Head of caudate nucleus (tissue), 42 donors: ENCODE data around the gene CREB5.

Experiments used
- DNase-seq, 42 donors: peaks; one replicate each; pipeline versions ENCODE4 v3.0.0 to v3.0.0-alpha.2; 2020 to 2021; ENCODE audit warnings: mixed read lengths in 7 of 42
- intact Hi-C: fragments of 100-400 bp; cut with DNase I; formaldehyde crosslinking; loops from one replicate; pipeline ENCODE4 v1.15.0; 2022

The CREB5 gene

DNA sequence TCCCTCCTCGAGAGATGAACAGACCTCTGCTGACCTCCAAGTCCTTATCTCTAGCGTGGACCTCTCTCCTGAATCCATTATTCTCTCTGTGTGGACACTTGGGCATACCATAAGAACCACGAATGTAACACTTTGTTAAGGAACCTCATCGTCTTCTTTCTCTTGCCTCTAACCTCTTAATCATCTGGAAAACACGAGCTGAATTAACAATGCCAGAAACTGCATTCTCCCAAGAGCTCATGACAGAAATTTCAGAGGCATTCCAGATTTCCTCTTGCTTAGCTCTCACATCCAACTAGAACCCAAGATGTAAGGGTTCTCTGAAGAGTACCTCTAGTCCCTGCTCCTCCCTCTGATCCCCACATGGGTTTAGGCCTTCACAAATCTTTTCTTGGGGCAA is 444.3 kb downstream of the CREB5 start:
- intact Hi-C loops: loop anchor here (10.0 kb wide), 1 partner anchor 242 kb away; no protein-coding TSS in a partner anchor

DNA sequence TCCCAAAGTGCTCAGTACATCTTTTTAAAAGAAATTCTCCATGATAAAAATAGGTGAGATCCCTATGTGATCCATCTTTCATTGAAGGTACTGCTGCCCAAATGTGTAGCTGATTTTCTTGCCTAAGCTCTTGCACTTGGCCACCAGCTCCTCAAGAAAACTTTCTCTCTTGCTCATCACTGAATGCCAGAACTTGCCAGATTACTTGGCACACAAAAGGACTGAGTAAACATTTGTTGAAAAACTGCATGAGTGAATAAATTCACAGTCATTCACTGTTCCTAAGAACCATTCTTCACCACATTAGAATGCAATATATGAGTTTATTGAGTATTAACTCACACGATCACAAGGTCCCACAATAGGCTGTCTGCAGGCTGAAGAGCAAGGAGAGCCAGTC is 445.9 kb downstream of the CREB5 start:
- intact Hi-C loops: loop anchor here (10.0 kb wide), 1 partner anchor 243 kb away; no protein-coding TSS in a partner anchor

More for the DNA sequence above, 444.3 kb downstream of the CREB5 start:
- DNase-seq: no peak

DNA sequence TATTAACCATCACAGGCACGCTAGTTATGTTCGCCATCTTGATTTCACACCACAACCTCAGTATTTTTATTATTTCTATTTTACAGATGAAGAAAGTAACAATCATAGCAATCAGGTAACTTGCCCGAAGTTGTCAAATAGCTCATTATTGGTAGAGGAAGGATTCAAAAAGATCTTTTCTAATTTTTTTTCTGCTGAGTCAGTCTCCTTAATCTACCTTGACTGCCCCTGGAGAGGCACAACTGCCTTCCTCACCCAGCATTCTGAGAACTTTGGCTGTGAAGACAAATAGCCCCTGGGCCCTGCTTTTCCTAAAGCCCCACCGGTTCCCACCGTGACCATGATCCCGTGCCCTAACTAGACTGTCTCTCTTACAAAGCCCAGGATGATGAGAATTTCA is 446.6 kb downstream of the CREB5 start:
- intact Hi-C loops: loop anchor here (10.0 kb wide), 1 partner anchor 244 kb away; no protein-coding TSS in a partner anchor
- no peak for DNase-seq

More for the DNA sequence above, 445.9 kb downstream of the CREB5 start:
- no peak for DNase-seq

DNA sequence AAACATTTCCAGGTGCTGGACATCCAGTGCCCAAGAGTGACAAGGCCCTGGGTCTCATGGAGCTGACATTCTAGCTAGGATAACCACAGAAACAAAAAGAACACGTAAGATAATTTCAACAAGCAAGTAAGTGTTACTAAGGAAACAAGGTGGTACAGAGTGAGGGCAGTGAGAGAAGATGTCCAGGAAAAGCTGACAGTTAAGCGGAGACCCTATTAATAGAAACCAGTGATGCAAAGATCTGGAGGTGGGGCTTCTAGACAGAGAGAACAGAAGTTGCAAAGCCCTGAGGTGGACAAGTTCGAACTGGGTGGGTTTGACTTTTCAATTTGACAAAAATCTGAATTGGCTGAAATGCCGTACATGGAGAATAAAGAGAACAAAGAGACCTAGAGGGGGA is 449.5 kb downstream of the CREB5 start:
- intact Hi-C loops: no loop called here
- DNase-seq: no peak

DNA sequence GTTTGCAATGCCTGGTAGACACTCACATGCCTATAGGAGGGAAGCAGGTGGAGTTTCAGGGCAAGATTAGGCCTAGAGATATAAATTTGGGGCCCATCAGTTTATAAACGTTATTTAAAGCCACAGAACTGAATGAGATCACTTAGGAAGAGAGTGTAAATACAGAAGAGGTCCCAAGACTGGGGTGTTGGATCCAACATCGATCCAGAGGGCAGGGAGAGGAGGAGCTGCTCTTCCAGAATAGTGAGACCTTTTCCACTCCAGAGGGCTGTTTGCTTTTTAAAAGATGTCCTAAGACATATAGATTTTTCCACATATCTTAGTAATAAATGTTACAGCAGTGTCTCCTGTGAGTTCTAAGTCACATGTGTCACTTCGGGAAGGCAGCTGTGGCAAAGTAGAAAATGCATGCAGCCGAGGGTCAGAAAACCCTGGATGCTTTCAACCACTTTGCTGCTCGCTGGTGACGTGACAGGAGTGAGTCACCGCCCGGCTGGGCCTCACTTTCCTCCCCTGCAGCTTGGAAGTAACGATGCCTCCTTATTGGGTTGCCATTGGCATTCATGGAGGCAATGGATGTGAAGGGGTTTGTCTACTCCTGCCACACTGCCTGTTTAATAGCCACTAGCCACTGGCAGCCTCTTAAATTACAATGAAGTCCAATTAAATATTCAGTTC is 450.4 kb downstream of the CREB5 start:
- intact Hi-C loops: no loop called here
- DNase-seq: no peak

DNA sequence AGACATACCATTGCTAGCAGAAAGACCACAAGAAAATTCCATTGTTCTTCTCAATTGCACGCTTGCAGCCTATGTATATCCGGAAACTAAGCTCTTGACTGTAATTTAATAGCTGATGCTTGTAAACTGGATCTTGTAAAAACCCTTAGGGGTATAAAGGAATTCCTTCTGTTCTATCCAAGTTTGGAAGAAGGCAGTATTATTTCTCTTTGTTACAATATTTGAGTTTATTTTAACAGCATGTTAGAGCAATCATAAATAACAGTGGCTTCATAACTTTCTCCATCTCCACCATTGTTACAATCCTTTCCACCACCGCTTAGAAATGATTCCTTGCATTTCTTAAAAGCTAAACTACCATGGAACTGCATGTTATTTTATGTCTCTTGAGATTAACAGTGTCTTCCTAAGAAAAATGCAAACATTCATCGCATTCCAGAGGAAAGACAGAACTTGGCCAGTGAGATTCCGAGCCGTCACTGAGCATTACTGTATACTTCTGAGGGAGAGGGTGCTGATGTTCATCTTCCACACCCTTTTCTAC is 453.4 kb downstream of the CREB5 start:
- intact Hi-C loops: no loop called here
- no peak for DNase-seq

DNA sequence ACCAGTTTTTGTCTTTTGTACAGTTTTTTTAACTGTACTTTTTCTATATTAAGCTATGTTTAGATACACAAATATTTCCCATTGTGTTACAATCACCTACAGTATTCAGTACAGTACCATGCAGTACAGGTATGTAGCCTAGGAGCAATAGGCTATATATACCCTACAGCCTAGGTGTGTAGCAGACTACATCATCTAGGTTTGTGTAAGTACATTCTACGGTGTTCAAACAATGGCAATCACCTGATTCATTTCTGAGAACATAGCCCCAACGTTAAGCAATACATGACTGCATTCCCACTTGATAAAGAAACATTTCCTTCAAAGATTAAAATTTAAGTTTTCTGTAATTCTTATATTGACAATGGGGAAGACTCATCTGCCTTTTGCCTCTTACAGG is 456.4 kb downstream of the CREB5 start:
- no peak for DNase-seq
- intact Hi-C loops: no loop called here

DNA sequence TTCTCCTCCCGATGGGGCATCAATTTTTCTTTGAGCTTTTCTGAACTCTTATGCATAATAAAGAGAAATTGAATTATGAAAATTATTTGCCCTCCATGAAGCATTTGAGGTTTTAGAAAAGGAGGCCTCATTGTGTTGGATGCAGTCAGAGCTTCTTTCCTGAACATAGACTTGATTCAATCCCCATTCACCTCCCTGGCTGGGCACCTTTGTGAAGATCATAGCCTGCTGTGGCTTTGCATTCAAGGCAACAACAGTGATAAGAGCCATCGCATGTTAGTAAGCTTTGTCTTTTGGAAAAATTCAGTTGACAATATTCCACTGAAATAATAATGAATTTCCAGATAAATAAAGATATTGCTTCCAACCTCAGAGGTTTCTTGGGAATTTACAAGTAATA is 458.8 kb downstream of the CREB5 start:
- no peak for DNase-seq
- intact Hi-C loops: no loop called here

DNA sequence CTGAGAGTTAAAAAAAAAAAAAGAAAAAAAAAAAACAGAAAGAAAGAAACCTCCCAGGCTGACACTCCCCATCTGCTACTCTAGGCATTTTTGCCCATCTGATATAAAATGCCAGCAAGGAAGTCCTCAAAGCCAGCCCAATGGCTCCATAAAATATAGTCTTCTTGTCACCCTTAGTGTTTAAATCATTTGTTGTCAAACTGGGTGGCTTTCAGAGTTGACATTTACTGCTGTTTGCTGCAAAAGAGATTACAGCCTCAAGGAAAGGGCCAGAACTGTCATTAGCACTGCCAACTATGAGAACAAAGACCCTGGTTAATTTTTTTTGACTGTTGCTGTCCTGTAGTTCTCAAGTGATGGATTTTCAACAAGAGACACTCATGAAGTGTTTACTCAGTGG is 459.3 kb downstream of the CREB5 start:
- DNase-seq: no peak
- intact Hi-C loops: no loop called here

DNA sequence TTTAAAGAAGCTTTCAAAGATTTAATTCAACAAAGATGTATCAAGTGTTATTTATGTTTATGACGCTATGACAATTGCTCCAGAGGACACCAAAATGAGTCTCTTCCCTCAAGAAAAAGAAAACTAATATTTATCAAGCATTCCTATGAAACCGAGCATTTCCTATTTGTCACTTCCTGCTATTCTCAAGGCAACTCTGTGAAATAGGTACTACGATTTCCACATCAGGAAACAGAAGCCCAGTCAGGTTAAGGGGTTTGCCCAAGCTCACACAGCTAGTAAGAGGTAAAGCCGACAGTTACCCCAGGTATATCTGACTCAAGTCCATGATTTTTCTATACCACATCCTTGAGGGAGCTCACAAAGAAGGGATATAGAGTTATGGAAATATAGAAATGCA is 459.9 kb downstream of the CREB5 start:
- intact Hi-C loops: no loop called here
- DNase-seq: no peak

DNA sequence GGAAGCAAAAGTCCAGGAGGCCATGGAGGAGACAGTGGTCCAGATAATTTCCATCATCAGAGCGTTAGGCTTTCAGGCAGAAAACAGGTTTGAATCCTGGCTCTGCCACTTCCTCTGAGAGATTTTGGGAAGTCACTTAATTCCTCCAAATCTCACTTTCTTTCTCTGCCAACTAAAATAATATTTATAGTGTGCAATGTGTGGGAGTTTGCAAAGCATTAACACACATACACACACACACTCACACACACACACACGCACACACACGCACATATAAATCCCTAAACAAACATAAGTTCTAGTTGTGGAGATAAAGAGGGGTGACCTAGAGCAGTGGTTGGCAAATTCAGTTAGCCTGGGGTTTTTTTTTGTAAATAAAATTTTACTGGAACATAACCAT is 461.0 kb downstream of the CREB5 start:
- no peak for DNase-seq
- intact Hi-C loops: no loop called here

DNA sequence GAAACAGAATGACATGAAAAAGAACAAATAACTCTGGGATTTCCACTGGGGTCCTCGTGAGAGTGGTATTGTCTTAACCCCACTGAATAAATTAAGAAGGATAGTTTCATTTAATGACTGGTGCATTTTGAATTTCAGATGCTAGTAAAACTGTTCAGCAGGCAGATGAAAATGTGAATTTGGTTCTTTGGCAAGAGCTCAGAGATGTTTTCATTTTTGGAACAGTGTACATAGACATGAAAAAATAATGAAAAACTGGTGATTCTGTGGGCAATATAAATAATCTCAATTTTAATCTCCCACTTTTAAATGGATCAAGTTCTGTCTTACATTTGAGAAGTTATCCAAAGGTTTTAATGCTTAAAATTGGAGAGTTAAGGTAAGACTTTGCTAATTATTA is 461.7 kb downstream of the CREB5 start:
- no peak for DNase-seq
- intact Hi-C loops: no loop called here
